Epithelial cell of alveolus of lung (primary cell): Measurements from ENCODE around the gene IL17A. TPM values are rescaled to one million over a fixed set of nuclear protein-coding genes. Genes with fewer than 3 reads are reported as not detected.

ENCODE experiments used
- total RNA-seq: library from RNA; depleted of rRNA; stranded (reverse); fragments of >200 nt; gene quantifications from 2 replicates; pipeline ENCODE4 v1.2.1, GENCODE V29; 2015

Gene IL17A
- not detected in 2 replicates for total RNA-seq

DNA sequence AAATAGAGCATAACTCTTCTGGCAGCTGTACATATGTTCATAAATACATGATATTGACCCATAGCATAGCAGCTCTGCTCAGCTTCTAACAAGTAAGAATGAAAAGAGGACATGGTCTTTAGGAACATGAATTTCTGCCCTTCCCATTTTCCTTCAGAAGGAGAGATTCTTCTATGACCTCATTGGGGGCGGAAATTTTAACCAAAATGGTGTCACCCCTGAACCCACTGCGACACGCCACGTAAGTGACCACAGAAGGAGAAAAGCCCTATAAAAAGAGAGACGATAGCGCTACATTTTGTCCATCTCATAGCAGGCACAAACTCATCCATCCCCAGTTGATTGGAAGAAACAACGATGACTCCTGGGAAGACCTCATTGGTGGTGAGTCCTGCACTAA lies at the start of gene IL17A:
IL17A (plus strand) TSS at position 301 of the 400 bp plus-strand sequence; CDS start at position 358, 57 bp downstream.

Other genes starting within 250 kb of the IL17A start
- under 0.01 TPM in 2 replicates for gene PKHD1, start 98.8 kb upstream of the IL17A start, total RNA-seq
- not detected in 2 replicates for gene IL17F, start 58.1 kb downstream of the IL17A start, total RNA-seq
- gene MCM3, start 98.4 kb downstream of the IL17A start, total RNA-seq = 47.7 and 57.7 TPM in 2 replicates
- gene PAQR8, start 175.8 kb downstream of the IL17A start, total RNA-seq = 2.2 and 5.4 TPM in 2 replicates
- 14.5 and 17.4 TPM in 2 replicates for gene EFHC1, start 234.0 kb downstream of the IL17A start, total RNA-seq